Mammary epithelial cell (primary cell): ENCODE data around the gene BBIP1.

Experiments
- EZH2 ChIP-seq: IDR thresholded peaks from 2 replicates; pipeline ENCODE4 v1.6.1; 2012; ENCODE audit warnings: low read length, inconsistent platforms, borderline replicate concordance
- TF ChIP-seq, protein P1 (sequence below), 2 donors: IDR thresholded peaks in 1 of 2; conservative IDR thresholded peaks in 1 of 2; 2 replicates each; pipeline ENCODE4 v1.5.1; 2011 to 2012; ENCODE audit warnings: inconsistent platforms in 2 of 2, low read length in 2 of 2, mild to moderate bottlenecking in 2 of 2, control low read depth in 1 of 2, low read depth in 1 of 2; ENCODE audit not compliant: insufficient read depth in 1 of 2; ENCODE audit errors: extremely low read depth in 1 of 2

DNA sequence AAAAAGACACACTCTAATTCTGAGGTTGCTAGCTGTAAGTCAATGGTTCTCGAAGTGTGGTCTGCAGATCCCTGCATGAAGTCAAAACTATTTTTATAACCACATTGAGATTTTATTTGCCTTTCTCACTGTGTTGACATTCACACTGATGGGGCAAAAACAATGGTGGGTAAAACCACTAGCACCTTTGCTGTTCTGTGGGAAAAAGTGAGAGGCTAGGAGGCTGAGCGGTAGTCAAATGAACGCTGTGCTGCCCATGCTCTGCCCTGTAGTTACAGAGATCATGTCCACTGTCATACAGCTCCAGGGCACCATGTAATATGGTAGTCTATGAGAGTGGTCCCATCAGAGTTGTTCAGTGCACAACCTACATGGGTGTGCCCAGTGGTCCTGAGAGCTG lies 68.9 kb downstream of the BBIP1 start:
- TF ChIP-seq, protein P1, sequence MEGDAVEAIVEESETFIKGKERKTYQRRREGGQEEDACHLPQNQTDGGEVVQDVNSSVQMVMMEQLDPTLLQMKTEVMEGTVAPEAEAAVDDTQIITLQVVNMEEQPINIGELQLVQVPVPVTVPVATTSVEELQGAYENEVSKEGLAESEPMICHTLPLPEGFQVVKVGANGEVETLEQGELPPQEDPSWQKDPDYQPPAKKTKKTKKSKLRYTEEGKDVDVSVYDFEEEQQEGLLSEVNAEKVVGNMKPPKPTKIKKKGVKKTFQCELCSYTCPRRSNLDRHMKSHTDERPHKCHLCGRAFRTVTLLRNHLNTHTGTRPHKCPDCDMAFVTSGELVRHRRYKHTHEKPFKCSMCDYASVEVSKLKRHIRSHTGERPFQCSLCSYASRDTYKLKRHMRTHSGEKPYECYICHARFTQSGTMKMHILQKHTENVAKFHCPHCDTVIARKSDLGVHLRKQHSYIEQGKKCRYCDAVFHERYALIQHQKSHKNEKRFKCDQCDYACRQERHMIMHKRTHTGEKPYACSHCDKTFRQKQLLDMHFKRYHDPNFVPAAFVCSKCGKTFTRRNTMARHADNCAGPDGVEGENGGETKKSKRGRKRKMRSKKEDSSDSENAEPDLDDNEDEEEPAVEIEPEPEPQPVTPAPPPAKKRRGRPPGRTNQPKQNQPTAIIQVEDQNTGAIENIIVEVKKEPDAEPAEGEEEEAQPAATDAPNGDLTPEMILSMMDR (conservative IDR thresholded peaks at IDR 0.05 in 1 of 2, IDR thresholded peaks at IDR 0.05 in 1 of 2; ENCODE audit: extremely low read depth in 1 of 2, insufficient read depth in 1 of 2, low read depth in 1 of 2, low read length in 2 of 2) = no peak
- no peak for TF ChIP-seq EZH2
